H9 (cell line): Measurements from ENCODE around the gene TCP10L. TPM values are rescaled to one million over a fixed set of nuclear protein-coding genes. Genes with fewer than 3 reads are reported as not detected.

Experiments
- DNase-seq: peaks from one replicate; pipeline ENCODE4 v3.0.0-alpha.2; 2017
- H2AFZ ChIP-seq: one replicate; pipeline ENCODE4 v1.6.1; 2013; ENCODE audit warnings: mild to moderate bottlenecking, low read length, control low read depth, moderate library complexity
- H2AK5ac ChIP-seq: 2 replicates; pipeline ENCODE4 v1.6.1; 2013; ENCODE audit warnings: low read length, control low read depth, mixed read lengths; ENCODE audit not compliant: insufficient read length
- H2BK120ac ChIP-seq: one replicate; pipeline ENCODE4 v1.6.1; 2013; ENCODE audit warnings: low read depth, mild to moderate bottlenecking, low read length, control low read depth, inconsistent platforms; ENCODE audit not compliant: poor library complexity, severe bottlenecking
- H2BK12ac ChIP-seq: 2 replicates; pipeline ENCODE4 v1.6.1; 2013; ENCODE audit warnings: low read length, control low read depth, mixed read lengths, low read depth; ENCODE audit not compliant: insufficient read length
- H2BK15ac ChIP-seq: 2 replicates; pipeline ENCODE4 v1.6.1; 2013; ENCODE audit warnings: low read depth, low read length, control low read depth
- H2BK20ac ChIP-seq: one replicate; pipeline ENCODE4 v1.6.1; 2013; ENCODE audit warnings: low read depth, mild to moderate bottlenecking, low read length, control low read depth, inconsistent platforms; ENCODE audit not compliant: poor library complexity, severe bottlenecking
- H2BK5ac ChIP-seq: 2 replicates; pipeline ENCODE4 v1.6.1; 2013; ENCODE audit warnings: low read length, control low read depth, mixed read lengths; ENCODE audit not compliant: insufficient read length
- H3K14ac ChIP-seq: 2 replicates; pipeline ENCODE4 v1.6.1; 2013; ENCODE audit warnings: low read length, control low read depth; ENCODE audit not compliant: insufficient read depth
- H3K18ac ChIP-seq: 2 replicates; pipeline ENCODE4 v1.6.1; 2013; ENCODE audit warnings: low read depth, mild to moderate bottlenecking, mixed read lengths, low read length, control low read depth; ENCODE audit not compliant: insufficient read length
- H3K23ac ChIP-seq: 2 replicates; pipeline ENCODE4 v1.6.1; 2013; ENCODE audit warnings: low read length, control low read depth, mixed read lengths, low read depth; ENCODE audit not compliant: insufficient read length
- H3K23me2 ChIP-seq: 2 replicates; pipeline ENCODE4 v1.6.1; 2013; ENCODE audit warnings: low read depth, mild to moderate bottlenecking, mixed read lengths, low read length, control low read depth; ENCODE audit not compliant: insufficient read length, poor library complexity, severe bottlenecking
- H3K27ac ChIP-seq: 2 replicates; pipeline ENCODE4 v1.5.1; 2013; ENCODE audit warnings: low read length, control low read depth, mixed read lengths, low read depth; ENCODE audit not compliant: insufficient read length
- H3K27me3 ChIP-seq: 2 replicates; pipeline ENCODE4 v1.6.1; 2013; ENCODE audit warnings: low read length, control low read depth, inconsistent platforms; ENCODE audit not compliant: insufficient read depth
- H3K4ac ChIP-seq: 2 replicates; pipeline ENCODE4 v1.6.1; 2013; ENCODE audit warnings: low read depth, mild to moderate bottlenecking, control low read depth, inconsistent platforms, low read length, moderate library complexity
- H3K4me1 ChIP-seq: 2 replicates; pipeline ENCODE4 v1.6.1; 2013; ENCODE audit warnings: low read length, control low read depth, inconsistent platforms; ENCODE audit not compliant: insufficient read depth
- H3K4me2 ChIP-seq: 2 replicates; pipeline ENCODE4 v1.6.1; 2013; ENCODE audit warnings: low read length, control low read depth, mixed read lengths; ENCODE audit not compliant: insufficient read length, insufficient read depth
- H3K56ac ChIP-seq: 2 replicates; pipeline ENCODE4 v1.6.1; 2013; ENCODE audit warnings: low read depth, mild to moderate bottlenecking, mixed read lengths, low read length, control low read depth; ENCODE audit not compliant: insufficient read length
- H3K79me1 ChIP-seq: 2 replicates; pipeline ENCODE4 v1.6.1; 2013; ENCODE audit warnings: low read depth, mild to moderate bottlenecking, moderate library complexity, low read length, control low read depth, inconsistent platforms; ENCODE audit not compliant: insufficient read depth, poor library complexity, severe bottlenecking
- H3K79me2 ChIP-seq: 2 replicates; pipeline ENCODE4 v1.6.1; 2013; ENCODE audit warnings: low read length, control low read depth, inconsistent platforms; ENCODE audit not compliant: insufficient read depth
- H3K9ac ChIP-seq: 2 replicates; pipeline ENCODE4 v1.6.1; 2013; ENCODE audit warnings: low read length, control low read depth, mixed read lengths; ENCODE audit not compliant: insufficient read length; ENCODE audit errors: extremely low read depth
- H3K9me3 ChIP-seq: one replicate; pipeline ENCODE4 v1.6.1; 2013; ENCODE audit warnings: low read depth, low read length, inconsistent platforms; ENCODE audit not compliant: control insufficient read depth
- H3T11ph ChIP-seq: one replicate; pipeline ENCODE4 v1.6.1; 2013; ENCODE audit warnings: mild to moderate bottlenecking, low read length, control low read depth, inconsistent platforms
- H4K20me1 ChIP-seq: one replicate; pipeline ENCODE4 v1.6.1; 2013; ENCODE audit not compliant: control insufficient read depth, insufficient read length, insufficient read depth
- H4K5ac ChIP-seq: 2 replicates; pipeline ENCODE4 v1.6.1; 2013; ENCODE audit warnings: low read depth, mild to moderate bottlenecking, mixed read lengths, low read length, control low read depth; ENCODE audit not compliant: insufficient read length
- H4K8ac ChIP-seq: replicated peaks from 2 replicates; pipeline ENCODE4 v1.6.1; 2013; ENCODE audit warnings: low read length, control low read depth, mixed read lengths, low read depth; ENCODE audit not compliant: insufficient read length
- H4K91ac ChIP-seq: 2 replicates; pipeline ENCODE4 v1.6.1; 2013; ENCODE audit warnings: low read depth, mild to moderate bottlenecking, moderate library complexity, mixed read lengths, low read length, control low read depth; ENCODE audit not compliant: insufficient read length
- H3K27ac Mint-ChIP-seq, 3 experiments: 2 replicates in 2 of 3; 3 replicates in 1 of 3; pipeline ENCODE4 v1.8.0; 2020 to 2021; ENCODE audit warnings: mixed read lengths in 3 of 3, mild to moderate bottlenecking in 1 of 3, moderate library complexity in 1 of 3
- H3K27me3 Mint-ChIP-seq: 2 replicates; pipeline ENCODE4 v1.8.0; 2021; ENCODE audit warnings: low read depth, mild to moderate bottlenecking, moderate library complexity, mixed read lengths
- H3K36me3 Mint-ChIP-seq, 3 experiments: 2 replicates in 2 of 3; 3 replicates in 1 of 3; pipeline ENCODE4 v1.8.0; 2020 to 2021; ENCODE audit warnings: low read depth in 3 of 3, mixed read lengths in 3 of 3; ENCODE audit not compliant: insufficient read depth in 1 of 3
- H3K4me1 Mint-ChIP-seq, 2 experiments: 2 replicates each; pipeline ENCODE4 v1.8.0; 2020; ENCODE audit warnings: mixed read lengths in 2 of 2
- H3K4me3 Mint-ChIP-seq, 2 experiments: 2 replicates in 1 of 2; 3 replicates in 1 of 2; pipeline ENCODE4 v1.8.0; 2020 to 2021; ENCODE audit warnings: mild to moderate bottlenecking in 2 of 2, mixed read lengths in 2 of 2, moderate library complexity in 1 of 2
- H3K9me3 Mint-ChIP-seq, 2 experiments: 2 replicates in 1 of 2; 3 replicates in 1 of 2; pipeline ENCODE4 v1.8.0; 2020; ENCODE audit warnings: mild to moderate bottlenecking in 2 of 2, mixed read lengths in 2 of 2, moderate library complexity in 1 of 2
- CTCF ChIP-seq: fragments of 200-600 bp; sonication (generic); conservative IDR thresholded peaks from 3 replicates; pipeline ENCODE4 v1.8.0; 2021; ENCODE audit warnings: antibody characterized with exemption, mild to moderate bottlenecking
- WGBS: extraction: QIAGEN DNeasy Blood & Tissue Kit; methylation state at CpG from one replicate; pipeline ENCODE4 v1.1.7; 2013; ENCODE audit warnings: missing lambda C conversion rate, low lambda C conversion rate, mixed read lengths; ENCODE audit not compliant: insufficient read length; ENCODE audit errors: extremely low coverage; 5-methylcytosine and 5-hydroxymethylcytosine counted together
- total RNA-seq: library from RNA; stranded (reverse); gene quantifications from 2 replicates; pipeline ENCODE4 v1.2.1, GENCODE V29; 2021

TCP10L gene
- total RNA-seq, 1 experiment from 2014 or later: 5.1 TPM

DNA sequence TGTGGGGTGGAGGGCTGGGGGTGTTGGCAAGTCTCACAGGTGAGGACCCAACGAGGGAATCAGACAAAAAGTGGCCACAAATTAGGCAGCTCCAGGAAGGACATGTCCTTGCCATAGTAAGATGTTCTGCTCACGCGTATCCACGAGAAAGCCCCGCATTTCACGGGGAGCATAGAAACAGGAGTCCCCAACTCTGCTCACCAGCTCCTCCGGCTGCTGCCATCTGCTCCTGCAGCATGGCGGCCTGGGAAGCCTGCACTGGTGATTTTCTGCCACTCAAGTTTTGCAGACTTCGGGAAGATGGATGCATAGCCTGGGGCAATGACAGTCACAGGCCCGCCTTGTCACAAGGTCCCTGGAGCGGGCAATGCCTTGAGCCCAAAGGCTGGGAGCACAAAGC is 9.3 kb downstream of the TCP10L start:
- H2BK120ac ChIP-seq: no peak overlapping the region
- H4K91ac ChIP-seq: no peak overlapping the region
- H3K4me1 ChIP-seq: no peaks in the 10 kb centered on the region
- no peak overlapping the region for H4K8ac ChIP-seq
- TF ChIP-seq CTCF: peak; percentile 26; the same call in 1 of the 3 replicates
- no peak overlapping the region for H3K18ac ChIP-seq
- H3K9me3 ChIP-seq: no peaks in the 10 kb centered on the region
- no peak overlapping the region for H3K9ac ChIP-seq
- H3T11ph ChIP-seq: no peak overlapping the region
- H3K79me1 ChIP-seq: no peaks in the 10 kb centered on the region
- H3K36me3 Mint-ChIP-seq: peaks cover 0 to 4% (median 0%) of the 10 kb centered on the region in 3 experiments; a peak in 2 of 7 replicates
- no peak for DNase-seq
- H3K27me3 Mint-ChIP-seq: peaks cover 9% of the 10 kb centered on the region
- H3K27me3 ChIP-seq: no peaks in the 10 kb centered on the region
- H3K4me2 ChIP-seq: no peak overlapping the region
- no peak overlapping the region for H3K27ac Mint-ChIP-seq
- no peak overlapping the region; the same call in 1 of the 2 replicates for H2BK15ac ChIP-seq
- no peak overlapping the region for H3K4me3 Mint-ChIP-seq
- no peaks in the 10 kb centered on the region for H3K9me3 Mint-ChIP-seq
- WGBS: no CpG with 5 or more reads among the region's 11 CpGs
- H3K4ac ChIP-seq: no peak overlapping the region
- H2AK5ac ChIP-seq: no peak overlapping the region
- no peak overlapping the region for H3K56ac ChIP-seq
- H3K4me1 Mint-ChIP-seq: peaks cover 10 to 18% of the 10 kb centered on the region in 2 experiments
- H2BK12ac ChIP-seq: no peak overlapping the region
- no peak overlapping the region for H2BK20ac ChIP-seq
- no peaks in the 10 kb centered on the region for H4K20me1 ChIP-seq
- no peaks in the 10 kb centered on the region for H3K23me2 ChIP-seq
- no peak overlapping the region for H2AFZ ChIP-seq
- no peak overlapping the region for H4K5ac ChIP-seq
- no peak overlapping the region for H3K23ac ChIP-seq
- no peaks in the 10 kb centered on the region for H3K79me2 ChIP-seq
- H2BK5ac ChIP-seq: no peak overlapping the region
- no peak overlapping the region for H3K27ac ChIP-seq
- no peak overlapping the region for H3K14ac ChIP-seq
